GM18508 (cell line): ENCODE measurements around the gene DPAGT1.
A peak's percentile ranks its signal among the peaks of the same experiment; 100 is the strongest.
"Not testable (repeated sequence)": the region's sequence is repeated elsewhere in the genome, so short reads cannot be mapped to it uniquely, and the experiment has no call there.

Source experiments
- ATAC-seq: cut with Tn5 transposase; IDR thresholded peaks from one replicate; pipeline ENCODE4 v1.9.1; 2021; ENCODE audit warnings: moderate number of reproducible peaks; ENCODE audit not compliant: insufficient read depth, unreplicated experiment

DPAGT1 gene

GRCh38 chr11:119101759-119102423 is at the start of gene DPAGT1:
Gene DPAGT1, minus strand, starts transcription at chr11:119101853. Its CDS starts 198 bp downstream, at chr11:119101655.
- ATAC-seq, result peak; percentile 63

DNA sequence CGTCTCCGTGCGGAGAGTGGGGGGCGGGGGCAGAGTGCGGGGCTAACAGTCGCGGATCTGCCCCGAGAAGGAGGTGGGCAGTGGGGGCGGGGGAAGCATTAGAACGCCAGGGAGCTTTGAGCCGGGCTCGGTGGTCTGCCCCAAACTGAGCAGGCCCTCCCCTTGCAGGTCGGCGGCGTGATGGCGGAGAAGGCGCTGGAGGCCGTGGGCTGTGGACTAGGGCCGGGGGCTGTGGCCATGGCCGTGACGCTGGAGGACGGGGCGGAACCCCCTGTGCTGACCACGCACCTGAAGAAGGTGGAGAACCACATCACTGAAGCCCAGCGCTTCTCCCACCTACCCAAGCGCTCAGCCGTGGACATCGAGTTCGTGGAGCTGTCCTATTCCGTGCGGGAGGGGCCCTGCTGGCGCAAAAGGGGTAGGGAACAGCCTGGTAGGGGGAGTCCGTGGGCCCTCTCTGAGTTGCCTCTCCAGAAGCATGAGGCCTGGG is 48.2 kb upstream of the DPAGT1 start:
- ATAC-seq, result no peak

DNA sequence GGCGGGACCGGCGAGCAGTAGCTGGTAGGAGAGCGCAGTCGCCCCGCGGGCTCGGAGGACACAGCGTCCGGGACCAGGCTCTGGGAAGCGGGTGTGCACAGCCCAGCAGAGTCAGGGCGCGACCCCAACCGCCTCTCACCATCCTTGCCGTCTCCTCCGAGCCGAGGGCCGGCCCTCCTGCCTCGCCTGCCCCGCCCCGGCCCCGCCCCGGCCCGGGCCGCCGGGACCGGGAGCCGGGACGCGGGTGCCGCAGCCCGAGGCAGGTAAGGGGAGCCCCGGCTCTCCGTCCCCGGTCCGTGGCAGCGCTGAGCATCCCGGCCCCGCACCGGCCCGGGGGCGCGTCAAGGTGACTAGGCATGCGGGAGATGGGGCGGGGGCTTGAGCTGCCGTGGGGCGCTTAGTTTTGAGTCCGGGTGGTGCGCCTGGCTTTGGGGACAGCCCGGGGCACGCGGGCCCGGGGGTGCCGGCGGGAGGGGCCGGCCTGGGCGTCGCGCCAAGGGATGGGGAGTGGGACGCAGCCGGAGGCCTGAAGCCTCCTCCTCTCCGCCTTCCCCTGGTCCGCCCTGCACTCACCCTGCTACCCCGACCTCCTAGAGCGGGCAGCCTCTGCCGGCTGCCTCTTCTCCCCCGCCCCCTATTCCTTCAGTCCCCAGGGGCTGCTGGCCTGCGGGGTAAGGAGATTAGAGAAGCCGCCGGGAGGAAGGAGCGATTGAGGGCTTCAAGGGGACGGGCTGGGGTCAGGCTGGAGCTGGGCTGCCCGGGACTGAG is 47.5 kb upstream of the DPAGT1 start, which contains the start of gene ABCG4:
Gene ABCG4 (plus strand): TSS at position 35 of the 768 bp plus-strand sequence. CDS start 914 bp downstream, outside the sequence.
- no peak for ATAC-seq

DNA sequence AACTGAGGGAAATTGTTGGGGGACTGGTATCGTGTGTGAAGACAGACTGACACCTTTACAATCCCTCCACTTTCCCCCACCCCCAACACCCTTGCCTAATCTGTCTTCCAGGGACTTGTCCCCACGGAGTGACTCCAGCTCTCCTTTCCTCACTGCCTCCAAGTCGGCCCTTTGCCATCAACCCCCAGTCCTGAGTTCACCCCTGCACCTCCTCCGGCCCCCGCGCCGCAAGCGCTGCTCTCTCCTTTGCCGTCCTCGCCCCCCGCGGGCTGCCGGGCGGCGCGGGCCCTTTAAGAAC is 47.0 kb upstream of the DPAGT1 start:
- ATAC-seq, result no peak

DNA sequence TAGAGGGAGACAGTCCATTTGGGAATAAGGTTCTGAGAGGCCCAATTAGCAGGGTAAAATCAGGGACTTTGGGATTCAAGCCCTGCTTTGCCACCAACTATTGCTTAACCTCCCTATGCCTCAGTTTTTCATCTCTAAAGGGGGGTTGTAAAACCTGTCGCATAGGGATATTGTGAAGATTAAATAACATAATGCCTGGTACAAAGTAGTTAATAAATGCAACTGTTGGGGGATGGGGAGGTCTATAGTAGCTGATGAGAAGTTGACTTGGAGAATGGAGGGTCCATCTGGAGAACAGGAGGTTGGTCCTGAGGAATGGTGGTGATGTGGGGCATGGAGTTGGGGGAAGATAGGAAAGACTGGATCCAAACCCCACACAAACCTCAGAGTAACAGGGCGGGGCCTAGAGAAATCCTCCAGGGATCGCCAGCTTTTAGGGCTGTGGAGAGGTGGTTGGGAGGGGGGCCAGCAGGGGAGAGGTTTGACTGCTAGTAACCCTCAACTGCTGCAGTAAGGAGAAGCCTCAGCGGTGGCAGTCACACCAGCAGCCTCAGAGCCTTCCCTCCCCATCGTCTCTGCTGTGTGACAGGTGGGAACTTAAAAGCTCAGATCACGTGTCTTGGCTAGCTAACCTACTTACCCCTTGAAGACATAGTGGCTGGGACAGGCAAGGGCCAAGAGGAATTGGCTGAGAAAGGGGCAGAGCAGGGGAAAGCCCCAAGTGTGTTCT is 46.1 kb upstream of the DPAGT1 start:
- no peak for ATAC-seq

DNA sequence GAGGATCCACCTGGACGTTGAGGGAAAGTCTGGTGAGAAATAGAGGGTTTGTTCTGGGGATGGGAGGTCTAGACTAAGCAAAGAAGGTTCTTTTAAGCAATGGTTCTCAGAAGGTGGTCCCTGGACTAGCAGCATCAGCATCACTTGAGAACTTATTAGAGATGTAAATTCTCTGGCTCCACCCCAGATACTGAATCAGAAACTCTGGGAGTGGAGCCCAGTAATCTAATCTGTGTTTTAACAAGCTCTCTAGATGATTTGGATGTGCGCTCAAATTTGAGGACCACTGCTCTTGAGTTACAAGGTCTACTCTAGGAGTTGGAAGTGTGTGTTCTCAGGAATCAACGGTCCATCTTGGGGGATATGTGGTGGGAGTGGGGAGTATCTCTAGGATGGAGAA is 43.9 kb upstream of the DPAGT1 start:
- no peak for ATAC-seq

DNA sequence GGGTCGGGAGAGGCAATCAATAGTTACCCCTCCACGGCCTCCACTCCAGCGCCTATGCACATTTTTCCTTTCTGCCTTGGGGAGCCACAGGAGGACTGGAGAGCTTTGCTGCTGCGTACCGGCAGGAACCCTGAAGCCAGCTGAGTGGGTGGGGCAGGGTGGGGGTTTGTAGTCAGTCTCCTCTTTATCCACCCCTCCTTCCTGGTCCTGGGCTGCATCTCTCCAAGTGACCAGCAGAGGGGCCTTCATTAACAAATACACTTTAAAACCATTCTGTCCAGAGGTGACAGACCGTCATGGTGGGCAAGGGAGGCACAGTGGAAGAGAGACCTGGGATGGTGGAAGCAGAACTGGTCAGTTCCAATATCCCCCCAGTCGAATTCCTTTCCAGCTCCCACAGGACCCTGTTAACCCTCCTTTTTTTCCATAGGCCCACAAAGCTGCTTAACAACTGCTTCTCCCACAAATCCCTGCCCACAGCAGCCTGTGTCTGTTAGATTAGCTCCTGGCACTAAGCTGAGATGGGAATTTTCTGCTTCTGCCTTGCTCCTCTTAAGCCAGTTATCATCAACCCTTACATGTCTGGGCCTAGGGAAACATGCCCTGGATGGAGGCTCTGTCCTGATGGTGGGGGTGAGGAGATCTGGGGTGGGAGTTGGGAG is 43.3 kb upstream of the DPAGT1 start:
- ATAC-seq, result no peak

GRCh38 chr11:119139276-119139675 is 37.6 kb upstream of the DPAGT1 start:
- not testable (repeated sequence) for ATAC-seq

GRCh38 chr11:119134389-119134978 is 32.8 kb upstream of the DPAGT1 start:
- ATAC-seq, result no peak

DNA sequence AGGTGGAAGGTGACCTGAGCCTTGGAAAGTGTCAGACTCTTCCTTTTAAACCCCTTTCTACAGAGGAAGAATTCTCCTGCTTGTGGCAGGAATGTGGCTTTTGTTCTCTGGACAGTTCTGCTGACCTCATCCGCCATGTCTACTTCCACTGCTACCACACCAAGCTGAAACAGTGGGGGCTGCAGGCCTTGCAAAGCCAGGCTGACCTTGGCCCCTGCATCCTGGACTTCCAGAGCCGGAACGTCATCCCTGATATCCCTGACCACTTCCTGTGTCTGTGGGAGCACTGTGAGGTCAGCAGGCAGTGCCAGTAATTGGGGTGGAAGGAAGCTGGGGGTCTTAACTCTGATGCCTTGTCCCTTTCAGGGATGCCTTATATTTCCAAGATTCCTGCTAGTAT is 29.0 kb upstream of the DPAGT1 start:
- no peak for ATAC-seq

- no peak for ATAC-seq
Observed at GRCh38 chr11:119126675-119127268, 25.1 kb upstream of the DPAGT1 start.

- no peak for ATAC-seq
Observed at GRCh38 chr11:119125821-119126220, 24.2 kb upstream of the DPAGT1 start.

- ATAC-seq, result peak; percentile 8
Observed at GRCh38 chr11:119121811-119122124, 20.1 kb upstream of the DPAGT1 start.

- ATAC-seq, result peak; percentile 68
Observed at GRCh38 chr11:119121008-119121810, 19.6 kb upstream of the DPAGT1 start, which contains the start of gene HINFP. Gene HINFP, plus strand, starts transcription at chr11:119121580. Its CDS starts 5,365 bp downstream, at chr11:119126945.

DNA sequence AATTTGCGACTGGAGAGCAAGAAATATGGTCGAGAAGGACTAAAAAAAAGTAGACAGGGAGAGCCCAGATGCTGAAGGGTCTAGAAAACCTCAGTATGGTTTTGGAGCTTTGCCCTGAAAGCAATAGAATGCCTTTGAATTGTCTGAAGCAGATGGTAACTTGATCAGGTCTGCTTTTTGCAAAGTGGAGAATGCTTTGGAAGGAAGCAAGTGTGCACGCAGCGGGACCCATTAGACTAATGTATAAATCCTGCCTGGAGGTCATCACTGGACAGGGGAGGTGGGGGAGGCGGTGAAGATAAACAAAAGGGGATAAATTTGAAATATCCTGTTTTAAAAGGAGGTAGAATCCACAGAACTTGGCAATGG is 19.0 kb upstream of the DPAGT1 start:
- no peak for ATAC-seq

DNA sequence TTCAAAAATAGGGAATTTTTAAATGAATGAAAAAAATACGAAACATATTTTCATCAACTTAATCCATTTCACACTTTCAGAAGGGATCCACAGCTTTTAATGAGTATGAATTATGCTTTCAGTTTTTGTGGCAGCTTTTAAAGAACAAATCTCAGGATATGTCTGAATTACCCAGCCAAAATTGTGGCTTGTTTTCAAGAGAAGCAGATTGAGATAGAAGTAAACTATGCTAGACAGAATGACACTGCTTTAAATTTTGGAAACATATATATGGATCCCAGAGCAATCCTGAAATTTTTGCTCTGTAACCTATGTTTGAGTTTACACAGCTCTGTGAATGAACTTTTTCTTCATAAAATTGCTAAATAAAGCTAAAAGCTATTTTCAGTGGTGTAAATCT is 17.3 kb upstream of the DPAGT1 start:
- ATAC-seq, result no peak

- no peak for ATAC-seq
Observed at GRCh38 chr11:119118227-119118626, 16.6 kb upstream of the DPAGT1 start.

DNA sequence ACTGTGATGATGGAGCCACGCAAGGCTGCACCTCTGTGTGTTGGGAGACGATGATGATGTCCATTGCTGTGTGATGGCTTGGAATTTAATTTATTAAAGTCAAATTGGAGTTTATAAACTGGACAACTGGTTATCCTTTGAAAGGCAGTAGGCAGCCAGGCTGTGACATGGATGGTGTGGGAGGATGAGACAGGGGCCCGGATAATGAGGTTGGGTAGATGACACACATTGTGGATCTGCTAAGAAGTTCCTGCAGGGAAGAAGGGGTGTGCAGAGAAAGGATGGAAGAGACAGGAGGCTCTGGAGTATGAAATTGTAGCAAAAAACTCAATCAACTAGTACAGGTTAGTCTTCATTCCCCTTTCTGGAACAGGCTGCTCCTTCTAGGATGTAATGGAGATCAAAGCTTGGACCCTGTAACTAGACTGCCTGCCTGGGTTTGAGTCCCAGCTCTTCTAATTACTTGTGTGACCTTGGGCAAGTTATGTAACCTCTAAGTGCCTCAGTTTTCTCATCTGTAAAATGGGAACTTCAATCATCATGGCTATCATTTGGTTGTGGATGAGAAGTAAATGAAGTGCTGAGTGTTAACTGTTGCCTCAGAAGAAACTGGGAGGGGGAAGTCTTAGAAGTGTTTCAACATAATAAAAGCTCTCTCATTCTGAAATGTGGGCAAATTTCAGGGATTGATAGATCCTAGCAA is 15.5 kb upstream of the DPAGT1 start:
- no peak for ATAC-seq

- no peak for ATAC-seq
Observed at GRCh38 chr11:119116601-119117000, 14.9 kb upstream of the DPAGT1 start.
